Muscle layer of duodenum (tissue), 2 donors: ENCODE measurements around the gene AQP12A.

ENCODE experiments used
- H3K27ac ChIP-seq: one replicate; pipeline ENCODE4 v1.7.0; 2013; ENCODE audit warnings: mild to moderate bottlenecking, low read length
- H3K27me3 ChIP-seq: one replicate; pipeline ENCODE4 v1.7.0; 2013; ENCODE audit warnings: low read depth, mild to moderate bottlenecking, control low read depth, low read length
- H3K36me3 ChIP-seq, 2 donors: one replicate each; pipeline ENCODE4 v1.7.0; 2013; ENCODE audit warnings: low read length in 2 of 2, control low read depth in 1 of 2, mild to moderate bottlenecking in 1 of 2; ENCODE audit not compliant: insufficient read depth in 2 of 2, control insufficient read depth in 1 of 2
- H3K4me1 ChIP-seq, 2 donors: one replicate each; pipeline ENCODE4 v1.7.0; 2013; ENCODE audit warnings: low read length in 2 of 2, mild to moderate bottlenecking in 2 of 2, control low read depth in 1 of 2, moderate library complexity in 1 of 2; ENCODE audit not compliant: insufficient read depth in 2 of 2, control insufficient read depth in 1 of 2
- H3K4me3 ChIP-seq, 2 donors: one replicate each; pipeline ENCODE4 v1.7.0; 2013; ENCODE audit warnings: low read length in 2 of 2, low read depth in 1 of 2, mild to moderate bottlenecking in 1 of 2
- H3K9me3 ChIP-seq, 2 donors: one replicate each; pipeline ENCODE4 v1.7.0; 2013; ENCODE audit warnings: low read length in 2 of 2, control low read depth in 1 of 2, mild to moderate bottlenecking in 1 of 2; ENCODE audit not compliant: control insufficient read depth in 1 of 2
- donor health status: healthy.

The AQP12A gene

GRCh38 chr2:240722376-240722775 is 30.7 kb downstream of the AQP12A start:
- Histone ChIP-seq H3K4me3 (no peak overlapping the region), H3K4me1 (no peaks in the 10 kb centered on the region), H3K36me3 (no peaks in the 10 kb centered on the region), H3K27ac (no peak overlapping the region), H3K9me3 (no peaks in the 10 kb centered on the region), H3K27me3 (no peaks in the 10 kb centered on the region)

GRCh38 chr2:240722796-240723735 is 31.4 kb downstream of the AQP12A start:
- Histone ChIP-seq H3K4me1 (no peaks in the 10 kb centered on the region), H3K4me3 (no peak overlapping the region), H3K36me3 (no peaks in the 10 kb centered on the region), H3K27me3 (no peaks in the 10 kb centered on the region), H3K9me3 (no peaks in the 10 kb centered on the region), H3K27ac (no peak overlapping the region)

GRCh38 chr2:240723851-240724250 is 32.2 kb downstream of the AQP12A start:
- no peak overlapping the region for H3K4me3 ChIP-seq
- H3K9me3 ChIP-seq = no peaks in the 10 kb centered on the region
- H3K4me1 ChIP-seq = no peaks in the 10 kb centered on the region
- no peaks in the 10 kb centered on the region for H3K36me3 ChIP-seq
- no peaks in the 10 kb centered on the region for H3K27me3 ChIP-seq
- no peak overlapping the region for H3K27ac ChIP-seq

- no peaks in the 10 kb centered on the region for H3K4me1 ChIP-seq
- no peaks in the 10 kb centered on the region for H3K27me3 ChIP-seq
- H3K4me3 ChIP-seq = no peak overlapping the region
- H3K27ac ChIP-seq = no peak overlapping the region
- H3K36me3 ChIP-seq = no peaks in the 10 kb centered on the region
- H3K9me3 ChIP-seq = no peaks in the 10 kb centered on the region
Measured at GRCh38 chr2:240724431-240724830, 32.8 kb downstream of the AQP12A start.

GRCh38 chr2:240725266-240725665 is 33.6 kb downstream of the AQP12A start:
- Histone ChIP-seq H3K4me1 (no peaks in the 10 kb centered on the region), H3K36me3 (no peaks in the 10 kb centered on the region), H3K9me3 (no peaks in the 10 kb centered on the region), H3K4me3 (no peak overlapping the region), H3K27me3 (no peaks in the 10 kb centered on the region), H3K27ac (no peak overlapping the region)

- Histone ChIP-seq H3K36me3 (no peaks in the 10 kb centered on the region), H3K4me3 (no peak overlapping the region), H3K4me1 (no peaks in the 10 kb centered on the region), H3K27ac (no peak overlapping the region), H3K27me3 (no peaks in the 10 kb centered on the region), H3K9me3 (no peaks in the 10 kb centered on the region)
Measured at GRCh38 chr2:240725671-240726070, 34.0 kb downstream of the AQP12A start.

GRCh38 chr2:240726876-240727275 is 35.2 kb downstream of the AQP12A start:
- H3K9me3 ChIP-seq = no peaks in the 10 kb centered on the region
- H3K27ac ChIP-seq = no peak overlapping the region
- H3K27me3 ChIP-seq = no peaks in the 10 kb centered on the region
- H3K4me3 ChIP-seq = no peak overlapping the region
- no peaks in the 10 kb centered on the region for H3K4me1 ChIP-seq
- H3K36me3 ChIP-seq = no peaks in the 10 kb centered on the region

GRCh38 chr2:240727439-240727838 is 35.8 kb downstream of the AQP12A start:
- no peaks in the 10 kb centered on the region for H3K27me3 ChIP-seq
- H3K9me3 ChIP-seq = no peaks in the 10 kb centered on the region
- no peak overlapping the region for H3K27ac ChIP-seq
- no peaks in the 10 kb centered on the region for H3K4me1 ChIP-seq
- H3K36me3 ChIP-seq = no peaks in the 10 kb centered on the region
- no peak overlapping the region for H3K4me3 ChIP-seq

- Histone ChIP-seq H3K4me1 (no peaks in the 10 kb centered on the region), H3K9me3 (no peaks in the 10 kb centered on the region), H3K36me3 (no peaks in the 10 kb centered on the region), H3K27ac (no peak overlapping the region), H3K27me3 (no peaks in the 10 kb centered on the region), H3K4me3 (no peak overlapping the region)
Measured at GRCh38 chr2:240727913-240728312, 36.2 kb downstream of the AQP12A start.

- Histone ChIP-seq H3K27me3 (no peaks in the 10 kb centered on the region), H3K36me3 (no peaks in the 10 kb centered on the region), H3K27ac (no peak overlapping the region), H3K9me3 (no peaks in the 10 kb centered on the region), H3K4me1 (no peaks in the 10 kb centered on the region), H3K4me3 (no peak overlapping the region)
Measured at GRCh38 chr2:240728361-240728760, 36.7 kb downstream of the AQP12A start.

GRCh38 chr2:240728827-240729226 is 37.2 kb downstream of the AQP12A start:
- Histone ChIP-seq H3K36me3 (no peaks in the 10 kb centered on the region), H3K9me3 (no peaks in the 10 kb centered on the region), H3K4me1 (no peaks in the 10 kb centered on the region)

More at GRCh38 chr2:240728827-240729226, 37.2 kb downstream of the AQP12A start:
- no peak overlapping the region for H3K27ac ChIP-seq
- H3K27me3 ChIP-seq = no peaks in the 10 kb centered on the region
- no peak overlapping the region for H3K4me3 ChIP-seq
